HepG2 (cell line): ENCODE results near the gene NUBPL. TPM values are rescaled to one million over a fixed set of nuclear protein-coding genes. Genes with fewer than 3 reads are reported as not detected.

Experiments
- CENPX ChIP-seq: sonication (generic); formaldehyde crosslinking; IDR thresholded peaks from 2 replicates; pipeline ENCODE4 v1.9.0; 2021; ENCODE audit warnings: mild to moderate bottlenecking, missing genetic modification reagents, moderate library complexity
- CREB1 ChIP-seq, 2 experiments: fragments of 450-650 bp in 1 of 2; IDR thresholded peaks; 2 replicates each; pipeline ENCODE4 v1.6.1; 2016 to 2017; ENCODE audit warnings: control low read depth in 1 of 2, mild to moderate bottlenecking in 1 of 2, missing compliant biosample characterization in 1 of 2, missing genetic modification characterization in 1 of 2
- ELF3 ChIP-seq: IDR thresholded peaks from 2 replicates; pipeline ENCODE4 v1.6.1; 2016; ENCODE audit warnings: missing genetic modification reagents, missing compliant biosample characterization
- FOXP1 ChIP-seq, 2 experiments: fragments of 450-650 bp in 1 of 2; IDR thresholded peaks; 2 replicates each; pipeline ENCODE4 v1.6.1; 2017 to 2018; ENCODE audit warnings: antibody characterized with exemption in 1 of 2
- IRX3 ChIP-seq: sonication (generic); formaldehyde crosslinking; IDR thresholded peaks from 2 replicates; pipeline ENCODE4 v1.8.1; 2023; ENCODE audit warnings: mild to moderate bottlenecking, low read depth, missing genetic modification reagents, borderline replicate concordance
- JUN ChIP-seq: sonication (generic); formaldehyde crosslinking; IDR thresholded peaks from 2 replicates; pipeline ENCODE4 v1.4.0; 2020; ENCODE audit warnings: mild to moderate bottlenecking, missing genetic modification reagents
- MED1 ChIP-seq: sonication (generic); formaldehyde crosslinking; IDR thresholded peaks from 2 replicates; pipeline ENCODE4 v1.4.0; 2020; ENCODE audit warnings: missing genetic modification reagents
- MEF2D ChIP-seq: sonication (generic); formaldehyde crosslinking; IDR thresholded peaks from 2 replicates; pipeline ENCODE4 v1.5.1; 2020; ENCODE audit warnings: mild to moderate bottlenecking, missing genetic modification reagents
- NR2F6 ChIP-seq, 2 experiments: IDR thresholded peaks; 2 replicates each; pipeline ENCODE4 v1.6.1; 2016; ENCODE audit warnings: antibody characterized with exemption in 1 of 2, mild to moderate bottlenecking in 1 of 2
- NRL ChIP-seq: sonication (generic); formaldehyde crosslinking; IDR thresholded peaks from 2 replicates; pipeline ENCODE4 v1.5.0; 2020; ENCODE audit warnings: missing genetic modification reagents, mild to moderate bottlenecking, moderate library complexity, borderline replicate concordance
- PBX3 ChIP-seq: sonication (generic); formaldehyde crosslinking; IDR thresholded peaks from 2 replicates; pipeline ENCODE4 v1.8.1; 2023; ENCODE audit warnings: missing genetic modification reagents, inconsistent platforms, borderline replicate concordance
- RAD51 ChIP-seq: fragments of 450-650 bp; IDR thresholded peaks from 2 replicates; pipeline ENCODE4 v1.6.1; 2016; ENCODE audit warnings: borderline replicate concordance
- THAP11 ChIP-seq: IDR thresholded peaks from 2 replicates; pipeline ENCODE4 v1.6.1; 2016; ENCODE audit warnings: missing biosample characterization, missing genetic modification reagents
- ZFP62 ChIP-seq: sonication (generic); formaldehyde crosslinking; IDR thresholded peaks from 2 replicates; pipeline ENCODE4 v1.4.0; 2020; ENCODE audit warnings: missing genetic modification reagents
- ZNF205 ChIP-seq: IDR thresholded peaks from 2 replicates; pipeline ENCODE4 v1.6.1; 2018; ENCODE audit warnings: missing biosample characterization, missing genetic modification reagents
- ZNF251 ChIP-seq: sonication (generic); formaldehyde crosslinking; IDR thresholded peaks from 2 replicates; pipeline ENCODE4 v1.9.0; 2021; ENCODE audit warnings: mild to moderate bottlenecking, missing genetic modification reagents
- ZNF337 ChIP-seq: sonication (generic); formaldehyde crosslinking; IDR thresholded peaks from 2 replicates; pipeline ENCODE4 v1.5.1; 2020; ENCODE audit warnings: missing genetic modification reagents, low read depth, mild to moderate bottlenecking, borderline replicate concordance
- ZNF512B ChIP-seq: sonication (generic); formaldehyde crosslinking; IDR thresholded peaks from 2 replicates; pipeline ENCODE4 v1.5.1; 2020; ENCODE audit warnings: missing genetic modification reagents, mild to moderate bottlenecking, borderline replicate concordance
- ZNF792 ChIP-seq: IDR thresholded peaks from 2 replicates; pipeline ENCODE4 v1.6.1; 2016
- polyA plus RNA-seq, 8 experiments: library from polyadenylated mRNA; depleted of rRNA in 3 of 8; stranded (reverse) in 7 of 8; unstranded in 1 of 8; fragments of >200 nt; fragmentation: Illumina TruSeq in 4 of 8; extraction: Trizol in 4 of 8; gene quantifications; 2 replicates each; pipeline versions ENCODE4 v1.2.1 to v1.2.3, GENCODE V29; 2011 to 2016; ENCODE audit warnings: low read depth in 4 of 8, missing spikeins in 1 of 8, mixed read lengths in 1 of 8; ENCODE audit not compliant: insufficient read depth in 1 of 8
- total RNA-seq, 5 experiments: library from RNA; depleted of rRNA; stranded (reverse); fragments of >200 nt; fragmentation: Illumina TruSeq; extraction: Trizol; gene quantifications; 2 replicates each; pipeline ENCODE4 v1.2.3, GENCODE V29; 2016; ENCODE audit warnings: low read depth in 1 of 5
- TF ChIP-seq, protein P1 (sequence below): sonication (generic); formaldehyde crosslinking; IDR thresholded peaks from 2 replicates; pipeline ENCODE4 v1.4.0; 2020; ENCODE audit warnings: mild to moderate bottlenecking, missing genetic modification reagents
- TF ChIP-seq, protein P2 (sequence below): sonication (generic); formaldehyde crosslinking; IDR thresholded peaks from 2 replicates; pipeline ENCODE4 v1.8.1; 2023; ENCODE audit warnings: mild to moderate bottlenecking, moderate library complexity, missing genetic modification reagents
- TF ChIP-seq, protein P3 (sequence below): sonication (generic); formaldehyde crosslinking; IDR thresholded peaks from 2 replicates; pipeline ENCODE4 v1.5.0; 2020; ENCODE audit warnings: missing genetic modification reagents, mild to moderate bottlenecking, borderline replicate concordance
- TF ChIP-seq, protein P4 (sequence below): sonication (generic); formaldehyde crosslinking; IDR thresholded peaks from 2 replicates; pipeline ENCODE4 v1.5.0; 2020; ENCODE audit warnings: missing genetic modification reagents

Gene NUBPL
- total and polyA plus RNA-seq, 2 of the 13 experiments (the other 11 are each of a cell fraction or from before 2014, with no cell fraction given) = 21.3 to 44.1 TPM

GRCh38 chr14:31877255-31877798 lies 316.1 kb downstream of the NUBPL start (continued):
- TF ChIP-seq PBX3 (CRISPR knock-in tag) (no peak), ZNF251 (CRISPR knock-in tag) (no peak), CREB1 (IDR thresholded peaks at IDR 0.05) (peak; percentile 78), CREB1 (CRISPR knock-in tag; IDR thresholded peaks at IDR 0.05) (no peak; the same call in 1 of the 2 replicates), MED1 (no peak), THAP11 (CRISPR knock-in tag) (no peak), ZNF337 (no peak), NR2F6 (IDR thresholded peaks at IDR 0.05) (no peak), NR2F6 (CRISPR knock-in tag; IDR thresholded peaks at IDR 0.05) (no peak), CENPX (CRISPR knock-in tag) (no peak), ZFP62 (CRISPR knock-in tag) (no peak), ZNF205 (CRISPR knock-in tag) (peak; percentile 84), IRX3 (no peak), ZNF792 (CRISPR knock-in tag) (no peak), ZNF512B (0 out of 2 replicates have a peak, but pooled peaks have one; percentile 80), ELF3 (CRISPR knock-in tag) (peak; percentile 18; the same call in 1 of the 2 replicates), JUN (CRISPR knock-in tag) (no peak), NRL (CRISPR knock-in tag) (no peak), RAD51 (no peak), MEF2D (CRISPR knock-in tag) (0 out of 2 replicates have a peak, but pooled peaks have one; percentile 40), FOXP1 (IDR thresholded peaks at IDR 0.05) (no peak), FOXP1 (CRISPR knock-in tag; IDR thresholded peaks at IDR 0.05) (peak; percentile 48)
- TF ChIP-seq, protein P1, sequence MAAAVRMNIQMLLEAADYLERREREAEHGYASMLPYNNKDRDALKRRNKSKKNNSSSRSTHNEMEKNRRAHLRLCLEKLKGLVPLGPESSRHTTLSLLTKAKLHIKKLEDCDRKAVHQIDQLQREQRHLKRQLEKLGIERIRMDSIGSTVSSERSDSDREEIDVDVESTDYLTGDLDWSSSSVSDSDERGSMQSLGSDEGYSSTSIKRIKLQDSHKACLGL (CRISPR knock-in tag) = no peak
- TF ChIP-seq, protein P2, sequence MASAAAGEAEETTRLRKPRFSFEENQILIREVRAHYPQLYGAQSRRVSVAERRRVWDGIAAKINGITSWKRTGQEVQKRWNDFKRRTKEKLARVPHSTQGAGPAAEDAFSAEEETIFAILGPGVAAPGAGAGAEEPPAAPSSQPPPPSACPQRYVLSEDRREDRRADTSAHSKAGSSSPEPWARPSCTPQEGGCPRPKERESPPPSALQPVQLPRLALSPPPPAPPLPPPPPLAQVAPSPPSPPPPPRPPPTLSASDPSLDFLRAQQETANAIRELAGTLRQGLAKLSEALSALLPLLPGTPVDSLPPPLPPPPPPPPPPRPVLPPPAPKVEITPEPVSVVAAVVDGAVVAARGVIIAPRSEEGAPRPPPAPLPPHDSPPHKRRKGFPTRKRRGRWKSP = no peak
- TF ChIP-seq, protein P3, sequence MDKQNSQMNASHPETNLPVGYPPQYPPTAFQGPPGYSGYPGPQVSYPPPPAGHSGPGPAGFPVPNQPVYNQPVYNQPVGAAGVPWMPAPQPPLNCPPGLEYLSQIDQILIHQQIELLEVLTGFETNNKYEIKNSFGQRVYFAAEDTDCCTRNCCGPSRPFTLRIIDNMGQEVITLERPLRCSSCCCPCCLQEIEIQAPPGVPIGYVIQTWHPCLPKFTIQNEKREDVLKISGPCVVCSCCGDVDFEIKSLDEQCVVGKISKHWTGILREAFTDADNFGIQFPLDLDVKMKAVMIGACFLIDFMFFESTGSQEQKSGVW (CRISPR knock-in tag) = no peak
- TF ChIP-seq, protein P4, sequence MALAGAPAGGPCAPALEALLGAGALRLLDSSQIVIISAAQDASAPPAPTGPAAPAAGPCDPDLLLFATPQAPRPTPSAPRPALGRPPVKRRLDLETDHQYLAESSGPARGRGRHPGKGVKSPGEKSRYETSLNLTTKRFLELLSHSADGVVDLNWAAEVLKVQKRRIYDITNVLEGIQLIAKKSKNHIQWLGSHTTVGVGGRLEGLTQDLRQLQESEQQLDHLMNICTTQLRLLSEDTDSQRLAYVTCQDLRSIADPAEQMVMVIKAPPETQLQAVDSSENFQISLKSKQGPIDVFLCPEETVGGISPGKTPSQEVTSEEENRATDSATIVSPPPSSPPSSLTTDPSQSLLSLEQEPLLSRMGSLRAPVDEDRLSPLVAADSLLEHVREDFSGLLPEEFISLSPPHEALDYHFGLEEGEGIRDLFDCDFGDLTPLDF (CRISPR knock-in tag) = no peak
